Osteoblast (primary cell): ENCODE measurements around the gene IMMT. TPM values are rescaled to one million over a fixed set of nuclear protein-coding genes. Genes with fewer than 3 reads are reported as not detected.

Source experiments
- DNase-seq: peaks from one replicate; pipeline ENCODE4 v3.0.0; 2011; ENCODE audit warnings: low spot score, mixed read lengths; ENCODE audit not compliant: insufficient read length; ENCODE audit errors: missing footprints
- H2AFZ ChIP-seq: 2 replicates; pipeline ENCODE4 v1.6.0; 2011; ENCODE audit warnings: mild to moderate bottlenecking, low read length
- H3K27ac ChIP-seq: 2 replicates; pipeline ENCODE4 v1.5.1; 2011; ENCODE audit warnings: mild to moderate bottlenecking, low read depth, low read length, moderate library complexity
- H3K27me3 ChIP-seq: 2 replicates; pipeline ENCODE4 v1.6.0; 2012; ENCODE audit warnings: mild to moderate bottlenecking, control low read depth, inconsistent platforms, low read length, moderate library complexity; ENCODE audit not compliant: insufficient read depth
- H3K36me3 ChIP-seq: 2 replicates; pipeline ENCODE4 v1.5.1; 2011; ENCODE audit warnings: mild to moderate bottlenecking, low read length, control low read depth, moderate library complexity; ENCODE audit not compliant: insufficient read depth
- H3K4me1 ChIP-seq: 2 replicates; pipeline ENCODE4 v1.5.1; 2011; ENCODE audit warnings: mild to moderate bottlenecking, low read length, control low read depth, moderate library complexity; ENCODE audit not compliant: insufficient read depth
- H3K4me2 ChIP-seq: 2 replicates; pipeline ENCODE4 v1.6.0; 2011; ENCODE audit warnings: mild to moderate bottlenecking, low read length; ENCODE audit not compliant: insufficient read depth
- H3K4me3 ChIP-seq: fragments of 200-600 bp; sonication (generic); 3 replicates; pipeline ENCODE4 v1.5.1; 2012; ENCODE audit warnings: mild to moderate bottlenecking, low read length, inconsistent platforms; ENCODE audit not compliant: insufficient read depth
- H3K79me2 ChIP-seq: 2 replicates; pipeline ENCODE4 v1.6.0; 2012; ENCODE audit warnings: mild to moderate bottlenecking, low read length, control low read depth, inconsistent platforms; ENCODE audit not compliant: insufficient read depth
- H3K9me3 ChIP-seq: 2 replicates; pipeline ENCODE4 v1.5.1; 2011; ENCODE audit warnings: low read depth, low read length, control low read depth
- H4K20me1 ChIP-seq: 2 replicates; pipeline ENCODE4 v1.6.0; 2012; ENCODE audit warnings: mild to moderate bottlenecking, low read length, control low read depth; ENCODE audit not compliant: insufficient read depth
- CTCF ChIP-seq: IDR thresholded peaks from 2 replicates; pipeline ENCODE4 v1.5.1; 2011; ENCODE audit warnings: mild to moderate bottlenecking, low read depth, low read length, moderate library complexity; ENCODE audit errors: extremely low read depth
- total RNA-seq: library from RNA; depleted of rRNA; stranded (reverse); fragments of >200 nt; gene quantifications from 2 replicates; pipeline ENCODE4 v1.2.3, GENCODE V29; 2012

The IMMT gene
- total RNA-seq, 1 donor: 55.7 TPM

GRCh38 chr2:86105252-86105968, 89.9 kb downstream of the IMMT start, which contains the start of gene POLR1A:
Gene POLR1A, minus strand, starts transcription at chr2:86105886. Its CDS starts 110 bp downstream, at chr2:86105776.
- Histone ChIP-seq H3K9me3 (no peaks in the 10 kb centered on the region), H3K4me3 (peak within 1 kb of the TSS; percentile 86), H4K20me1 (peaks cover 2% of the 10 kb centered on the region), H3K79me2 (peaks cover 89% of the 10 kb centered on the region), H3K27ac (peak within 1 kb of the TSS; percentile 95), H2AFZ (peak within 1 kb of the TSS; percentile 91), H3K4me1 (peaks cover 18% of the 10 kb centered on the region), H3K27me3 (no peaks in the 10 kb centered on the region), H3K36me3 (peaks cover 9% of the 10 kb centered on the region), H3K4me2 (peak within 1 kb of the TSS; percentile 91)
- peak; percentile 89 for DNase-seq
- peak; percentile 27 for TF ChIP-seq CTCF

GRCh38 chr2:86102157-86102556, 93.1 kb downstream of the IMMT start:
- Histone ChIP-seq H3K27me3 (no peaks in the 10 kb centered on the region), H3K36me3 (peaks cover 27% of the 10 kb centered on the region), H2AFZ (no peak overlapping the region), H4K20me1 (peaks cover 2% of the 10 kb centered on the region), H3K9me3 (no peaks in the 10 kb centered on the region), H3K79me2 (peaks cover 77% of the 10 kb centered on the region), H3K27ac (no peak overlapping the region), H3K4me2 (no peak overlapping the region), H3K4me1 (peaks cover 10% of the 10 kb centered on the region), H3K4me3 (no peak overlapping the region)
- no peak for DNase-seq
- TF ChIP-seq CTCF: no peak

GRCh38 chr2:86097913-86098312, 97.3 kb downstream of the IMMT start:
- Histone ChIP-seq H3K4me2 (no peak overlapping the region), H3K27me3 (no peaks in the 10 kb centered on the region), H4K20me1 (no peaks in the 10 kb centered on the region), H3K4me3 (no peak overlapping the region), H3K9me3 (no peaks in the 10 kb centered on the region), H2AFZ (no peak overlapping the region), H3K79me2 (peaks cover 63% of the 10 kb centered on the region), H3K36me3 (peaks cover 50% of the 10 kb centered on the region), H3K4me1 (no peaks in the 10 kb centered on the region), H3K27ac (no peak overlapping the region)
- DNase-seq: no peak
- TF ChIP-seq CTCF: no peak

GRCh38 chr2:86097114-86097896, 98.0 kb downstream of the IMMT start:
- Histone ChIP-seq H3K27ac (no peak overlapping the region), H3K36me3 (peaks cover 51% of the 10 kb centered on the region), H4K20me1 (no peaks in the 10 kb centered on the region), H3K9me3 (no peaks in the 10 kb centered on the region), H3K79me2 (peaks cover 57% of the 10 kb centered on the region), H3K27me3 (no peaks in the 10 kb centered on the region), H3K4me1 (no peaks in the 10 kb centered on the region), H3K4me2 (no peak overlapping the region), H2AFZ (no peak overlapping the region), H3K4me3 (no peak overlapping the region)
- no peak for DNase-seq
- no peak for TF ChIP-seq CTCF
